ENCODE results near the gene COTL1. TPM values are rescaled to one million over a fixed set of nuclear protein-coding genes. Genes with fewer than 3 reads are reported as not detected.
"Not testable (repeated sequence)": the region's sequence is repeated elsewhere in the genome, so short reads cannot be mapped to it uniquely, and the experiment has no call there.

The COTL1 gene
- total and polyA plus RNA-seq, 4 donors: 62.4 to 223 (median 142) TPM

DNA sequence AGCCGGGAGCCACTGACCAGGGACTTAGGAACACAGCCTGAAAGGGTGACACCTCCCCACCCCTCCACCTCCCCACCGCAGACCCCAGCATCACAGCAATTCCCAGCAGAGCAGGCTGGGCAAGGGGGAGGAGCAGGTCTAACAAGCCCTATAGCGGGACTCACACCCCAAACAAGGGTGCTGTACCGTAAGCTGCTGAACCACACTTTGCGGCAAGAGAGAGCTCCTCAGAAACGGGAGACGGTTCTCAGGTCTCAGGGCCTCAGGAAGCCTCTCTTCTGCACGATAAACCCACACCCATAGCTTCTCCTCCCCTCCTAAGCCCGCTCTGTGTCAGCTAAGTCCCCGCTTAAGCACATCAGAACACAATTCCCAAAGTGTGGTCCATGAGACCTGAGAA lies 11.7 kb upstream of the COTL1 start:
- DNase-seq (no peak), ATAC-seq (ENCODE audit: insufficient read depth, low FRiP score) (no peak)
- H3K4me3 ChIP-seq: no peak overlapping the region
- H3K9me3 ChIP-seq (ENCODE audit: control insufficient read depth in 4 of 4, insufficient read depth in 3 of 4, low read length in 3 of 4): no peaks in the 10 kb centered on the region
- TF ChIP-seq, protein P1, sequence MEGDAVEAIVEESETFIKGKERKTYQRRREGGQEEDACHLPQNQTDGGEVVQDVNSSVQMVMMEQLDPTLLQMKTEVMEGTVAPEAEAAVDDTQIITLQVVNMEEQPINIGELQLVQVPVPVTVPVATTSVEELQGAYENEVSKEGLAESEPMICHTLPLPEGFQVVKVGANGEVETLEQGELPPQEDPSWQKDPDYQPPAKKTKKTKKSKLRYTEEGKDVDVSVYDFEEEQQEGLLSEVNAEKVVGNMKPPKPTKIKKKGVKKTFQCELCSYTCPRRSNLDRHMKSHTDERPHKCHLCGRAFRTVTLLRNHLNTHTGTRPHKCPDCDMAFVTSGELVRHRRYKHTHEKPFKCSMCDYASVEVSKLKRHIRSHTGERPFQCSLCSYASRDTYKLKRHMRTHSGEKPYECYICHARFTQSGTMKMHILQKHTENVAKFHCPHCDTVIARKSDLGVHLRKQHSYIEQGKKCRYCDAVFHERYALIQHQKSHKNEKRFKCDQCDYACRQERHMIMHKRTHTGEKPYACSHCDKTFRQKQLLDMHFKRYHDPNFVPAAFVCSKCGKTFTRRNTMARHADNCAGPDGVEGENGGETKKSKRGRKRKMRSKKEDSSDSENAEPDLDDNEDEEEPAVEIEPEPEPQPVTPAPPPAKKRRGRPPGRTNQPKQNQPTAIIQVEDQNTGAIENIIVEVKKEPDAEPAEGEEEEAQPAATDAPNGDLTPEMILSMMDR (IDR thresholded peaks at IDR 0.05; ENCODE audit: control extremely low read depth, extremely low read depth): no peak
- H3K9ac ChIP-seq (ENCODE audit: insufficient read depth in 1 of 2, low read length in 2 of 2): no peak overlapping the region
- H3K36me3 ChIP-seq (ENCODE audit: control insufficient read depth in 4 of 4, insufficient read depth in 4 of 4, low read length in 4 of 4): no peaks in the 10 kb centered on the region
- no peak overlapping the region for H3K27ac ChIP-seq (ENCODE audit: low read depth in 1 of 2, low read length in 1 of 2)
- 79 to 85% methylated on average over 10 of the region's 10 CpGs for WGBS, 2 donors
- no peaks in the 10 kb centered on the region for H3K27me3 ChIP-seq (ENCODE audit: control insufficient read depth in 3 of 3, insufficient read depth in 3 of 3, low read length in 2 of 3)
- H3K4me1 ChIP-seq (ENCODE audit: control insufficient read depth in 5 of 5, insufficient read depth in 5 of 5, low read length in 5 of 5): peaks cover 0 to 8% (median 0%) of the 10 kb centered on the region in 5 donors

DNA sequence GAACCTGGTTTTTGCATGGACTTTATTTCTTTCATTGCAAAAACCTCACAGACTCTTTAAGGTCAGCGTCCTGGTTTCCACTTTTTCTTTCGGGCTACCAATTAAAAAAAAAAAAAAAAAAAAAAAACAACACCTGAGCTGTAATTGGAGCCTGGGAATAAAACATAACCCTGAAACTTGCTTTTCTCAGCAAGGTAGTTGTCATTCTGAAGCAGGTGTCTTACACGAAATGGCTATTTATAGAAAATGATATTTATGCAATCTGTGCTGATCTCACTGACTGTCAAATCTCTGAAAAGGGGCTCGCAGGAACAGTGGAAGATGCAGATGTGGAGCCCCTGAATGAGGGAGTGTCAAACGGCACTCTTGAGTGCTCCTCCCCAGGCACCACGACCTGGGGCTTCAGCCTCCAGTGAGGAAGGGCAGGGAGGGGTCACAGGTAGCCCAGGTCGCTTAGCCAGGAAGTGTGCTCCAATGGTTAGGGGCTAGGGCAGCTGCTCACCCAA lies 10.4 kb upstream of the COTL1 start:
- Histone ChIP-seq H3K9ac (ENCODE audit: insufficient read depth in 1 of 2, low read length in 2 of 2) (no peak overlapping the region), H3K27ac (ENCODE audit: low read depth in 1 of 2, low read length in 1 of 2) (no peak overlapping the region), H3K36me3 (ENCODE audit: control insufficient read depth in 4 of 4, insufficient read depth in 4 of 4, low read length in 4 of 4) (no peaks in the 10 kb centered on the region), H3K4me1 (ENCODE audit: control insufficient read depth in 5 of 5, insufficient read depth in 5 of 5, low read length in 5 of 5) (peaks cover 0 to 4% (median 0%) of the 10 kb centered on the region in 5 donors), H3K27me3 (ENCODE audit: control insufficient read depth in 3 of 3, insufficient read depth in 3 of 3, low read length in 2 of 3) (no peaks in the 10 kb centered on the region), H3K9me3 (ENCODE audit: control insufficient read depth in 4 of 4, insufficient read depth in 3 of 4, low read length in 3 of 4) (no peaks in the 10 kb centered on the region), H3K4me3 (no peak overlapping the region)
- TF ChIP-seq, protein P1 (IDR thresholded peaks at IDR 0.05; ENCODE audit: control extremely low read depth, extremely low read depth): no peak
- ATAC-seq (ENCODE audit: insufficient read depth, low FRiP score): no peak
- no peak for DNase-seq
- WGBS, 2 donors: 69 to 77% methylated on average over 7 of the region's 7 CpGs

DNA sequence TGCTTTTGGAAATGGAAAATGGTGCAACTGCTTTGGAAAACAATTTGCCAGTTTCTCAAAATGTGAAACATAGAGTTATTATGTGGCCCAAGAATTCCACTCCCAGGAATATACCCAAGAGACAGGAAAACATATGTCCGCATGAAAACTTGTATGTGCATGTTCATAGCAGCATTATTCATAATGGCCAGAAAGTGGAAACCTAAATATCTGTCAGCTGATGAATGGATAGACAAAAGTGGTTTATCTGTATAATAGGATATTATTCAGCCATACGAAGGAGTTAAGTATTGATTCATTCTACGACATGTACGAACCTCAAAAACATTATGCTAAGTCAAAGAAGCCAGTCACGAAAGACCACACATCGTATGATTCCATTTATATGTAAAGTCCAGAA lies 7.7 kb upstream of the COTL1 start:
- DNase-seq: no peak
- WGBS, 2 donors: 93 to 95% methylated on average over 6 of the region's 6 CpGs

DNA sequence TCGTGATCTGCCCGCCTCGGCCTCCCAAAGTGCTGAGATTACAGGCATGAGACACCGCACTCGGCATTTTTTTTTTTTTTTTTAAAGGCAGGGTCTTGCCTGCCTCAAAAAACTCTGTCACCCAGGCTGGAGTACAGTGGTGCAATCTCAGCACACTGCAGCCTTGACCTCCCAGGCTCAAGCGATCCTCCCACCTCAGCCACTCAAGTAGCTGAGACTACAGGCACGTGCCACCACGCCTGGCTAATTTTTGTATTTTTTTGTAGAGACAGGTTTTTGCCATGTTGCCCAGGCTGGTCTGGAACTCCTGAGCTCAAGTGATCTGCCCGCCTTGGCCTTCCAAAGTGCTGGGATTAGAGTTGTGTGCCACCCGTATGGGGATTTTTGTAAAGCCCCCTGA lies 3.0 kb upstream of the COTL1 start:
- not testable (repeated sequence) for H3K4me3 ChIP-seq; H3K27me3 ChIP-seq (ENCODE audit: control insufficient read depth in 3 of 3, insufficient read depth in 3 of 3, low read length in 2 of 3); H3K9me3 ChIP-seq (ENCODE audit: control insufficient read depth in 4 of 4, insufficient read depth in 3 of 4, low read length in 3 of 4); DNase-seq; H3K9ac ChIP-seq (ENCODE audit: insufficient read depth in 1 of 2, low read length in 2 of 2); H3K27ac ChIP-seq (ENCODE audit: low read depth in 1 of 2, low read length in 1 of 2); ATAC-seq (ENCODE audit: insufficient read depth, low FRiP score); H3K36me3 ChIP-seq (ENCODE audit: control insufficient read depth in 4 of 4, insufficient read depth in 4 of 4, low read length in 4 of 4)
- H3K4me1 ChIP-seq (ENCODE audit: control insufficient read depth in 5 of 5, insufficient read depth in 5 of 5, low read length in 5 of 5): peaks cover 0 to 15% (median 7%) of the 10 kb centered on the region in 5 donors
- 80 to 84% methylated on average over 10 of the region's 10 CpGs for WGBS, 2 donors

More for the DNA sequence above, 7.7 kb upstream of the COTL1 start:
- ATAC-seq (ENCODE audit: insufficient read depth, low FRiP score): no peak
- Histone ChIP-seq H3K9ac (ENCODE audit: insufficient read depth in 1 of 2, low read length in 2 of 2) (no peak overlapping the region), H3K27ac (ENCODE audit: low read depth in 1 of 2, low read length in 1 of 2) (no peak overlapping the region), H3K36me3 (ENCODE audit: control insufficient read depth in 4 of 4, insufficient read depth in 4 of 4, low read length in 4 of 4) (no peaks in the 10 kb centered on the region), H3K4me1 (ENCODE audit: control insufficient read depth in 5 of 5, insufficient read depth in 5 of 5, low read length in 5 of 5) (no peaks in the 10 kb centered on the region), H3K9me3 (ENCODE audit: control insufficient read depth in 4 of 4, insufficient read depth in 3 of 4, low read length in 3 of 4) (no peaks in the 10 kb centered on the region), H3K4me3 (no peak overlapping the region), H3K27me3 (ENCODE audit: control insufficient read depth in 3 of 3, insufficient read depth in 3 of 3, low read length in 2 of 3) (no peaks in the 10 kb centered on the region)
- TF ChIP-seq, protein P1 (IDR thresholded peaks at IDR 0.05; ENCODE audit: control extremely low read depth, extremely low read depth): no peak
